GM12891 (cell line): ENCODE data around the gene COA1.
A peak's percentile ranks its signal among the peaks of the same experiment; 100 is the strongest.

Experiments used
- DNase-seq: peaks from one replicate; pipeline ENCODE4 v3.0.0; 2011; ENCODE audit warnings: low spot score; ENCODE audit not compliant: insufficient read length
- FAIRE-seq: peaks from 2 replicates; lab custom pipeline; 2011; peaks lifted over from hg19 to GRCh38; lab: Jason Lieb, UNC
- PAX5 ChIP-seq: IDR thresholded peaks from 2 replicates; pipeline ENCODE4 v1.6.1; 2011; ENCODE audit warnings: low read length, moderate library complexity, mild to moderate bottlenecking; ENCODE audit not compliant: insufficient read depth, severe bottlenecking
- POLR2A ChIP-seq: IDR thresholded peaks from 2 replicates; pipeline ENCODE4 v1.6.1; 2011; ENCODE audit warnings: low read depth, low read length, control low read depth
- POLR2AphosphoS5 ChIP-seq: IDR thresholded peaks from 2 replicates; pipeline ENCODE4 v1.6.1; 2011; ENCODE audit warnings: low read depth, low read length, control low read depth
- POU2F2 ChIP-seq: IDR thresholded peaks from 2 replicates; pipeline ENCODE4 v1.6.1; 2011; ENCODE audit warnings: low read depth, mild to moderate bottlenecking, control low read depth, low read length, moderate library complexity
- SPI1 ChIP-seq: IDR thresholded peaks from 2 replicates; pipeline ENCODE4 v1.6.1; 2011; ENCODE audit warnings: low read depth, low read length, control low read depth
- TAF1 ChIP-seq: IDR thresholded peaks from 2 replicates; pipeline ENCODE4 v1.6.1; 2011; ENCODE audit warnings: low read depth, low read length, control low read depth

COA1 gene

GRCh38 chr7:43767311-43767710 lies 38.0 kb upstream of the COA1 start:
- FAIRE-seq = no peak
- DNase-seq = no peak
- no peak for TF ChIP-seq SPI1
- no peak for TF ChIP-seq POLR2AphosphoS5
- TF ChIP-seq PAX5 = no peak
- no peak for TF ChIP-seq TAF1
- TF ChIP-seq POU2F2 = no peak
- no peak for TF ChIP-seq POLR2A

- DNase-seq (no peak), FAIRE-seq (no peak)
- TF ChIP-seq SPI1 (no peak), POLR2A (no peak), PAX5 (no peak), POU2F2 (no peak), POLR2AphosphoS5 (no peak), TAF1 (no peak)
Observed at GRCh38 chr7:43766564-43766963, 37.2 kb upstream of the COA1 start.

- TF ChIP-seq PAX5 (no peak), POLR2A (no peak), SPI1 (no peak), POU2F2 (no peak), POLR2AphosphoS5 (no peak), TAF1 (no peak)
- DNase-seq (no peak), FAIRE-seq (no peak)
Observed at GRCh38 chr7:43764807-43765491, 35.6 kb upstream of the COA1 start.

GRCh38 chr7:43764039-43764761 lies 34.9 kb upstream of the COA1 start:
- FAIRE-seq (peak; percentile 5), DNase-seq (peak; percentile 29)
- TF ChIP-seq TAF1 (0 out of 2 replicates have a peak, but pooled peaks have one; percentile 27), POU2F2 (peak; percentile 87; the same call in 1 of the 2 replicates), PAX5 (no peak), SPI1 (peak; percentile 27; the same call in 1 of the 2 replicates)

- TF ChIP-seq SPI1 (no peak), POLR2AphosphoS5 (no peak), POU2F2 (no peak), POLR2A (no peak), PAX5 (no peak), TAF1 (no peak)
- no peak for FAIRE-seq
- DNase-seq = no peak
Observed at GRCh38 chr7:43763183-43763582, 33.9 kb upstream of the COA1 start.

GRCh38 chr7:43761938-43762692 lies 32.8 kb upstream of the COA1 start:
- DNase-seq (no peak), FAIRE-seq (no peak)
- TF ChIP-seq TAF1 (no peak), POLR2AphosphoS5 (no peak), PAX5 (no peak), SPI1 (no peak), POU2F2 (no peak)

GRCh38 chr7:43761382-43761781 lies 32.1 kb upstream of the COA1 start:
- DNase-seq = no peak
- FAIRE-seq = no peak

GRCh38 chr7:43760861-43761260 lies 31.5 kb upstream of the COA1 start:
- DNase-seq (no peak), FAIRE-seq (no peak)
- no peak for TF ChIP-seq POLR2A
- no peak for TF ChIP-seq POU2F2
- no peak for TF ChIP-seq TAF1
- TF ChIP-seq POLR2AphosphoS5 = no peak
- no peak for TF ChIP-seq PAX5
- no peak for TF ChIP-seq SPI1

More at GRCh38 chr7:43761382-43761781, 32.1 kb upstream of the COA1 start:
- TF ChIP-seq POLR2AphosphoS5 (no peak), POLR2A (no peak), PAX5 (no peak), POU2F2 (no peak), TAF1 (no peak), SPI1 (no peak)
